SK-N-MC (cell line): ENCODE data around the gene KCNQ1OT1.

ENCODE experiments used
- DNase-seq: peaks from one replicate; pipeline ENCODE4 v3.0.0-alpha.2; 2011; ENCODE audit warnings: low read depth, low spot score
- H3K27ac ChIP-seq: fragments of 200-600 bp; sonication (generic); 2 replicates; pipeline ENCODE4 v1.5.1; 2016; ENCODE audit warnings: mixed run types
- H3K36me3 ChIP-seq: fragments of 200-600 bp; sonication (generic); 2 replicates; pipeline ENCODE4 v1.6.1; 2017; ENCODE audit warnings: antibody characterized with exemption, low read length, mixed read lengths; ENCODE audit not compliant: insufficient read depth
- H3K4me3 ChIP-seq: fragments of 200-600 bp; sonication (generic); 2 replicates; pipeline ENCODE4 v1.5.1; 2016
- H3K9ac ChIP-seq: fragments of 200-600 bp; sonication (generic); 2 replicates; pipeline ENCODE4 v1.8.0; 2017; ENCODE audit warnings: mixed run types, mixed read lengths; ENCODE audit not compliant: insufficient read length
- H3K9me3 ChIP-seq: fragments of 200-600 bp; sonication (generic); 2 replicates; pipeline ENCODE4 v1.6.1; 2017; ENCODE audit warnings: low read depth, mild to moderate bottlenecking, antibody characterized with exemption, low read length, moderate library complexity, mixed read lengths
- EZH2 ChIP-seq: fragments of 200-600 bp; sonication (generic); IDR thresholded peaks from one replicate; pipeline ENCODE4 v1.6.1; 2017; ENCODE audit warnings: antibody characterized with exemption
- FOXP2 ChIP-seq: optimal IDR thresholded peaks from 2 replicates; pipeline ENCODE3; 2011; ENCODE audit warnings: mild to moderate bottlenecking, moderate library complexity; ENCODE audit not compliant: insufficient read depth; ENCODE audit errors: extremely low read length, control extremely low read depth
- POLR2AphosphoS5 ChIP-seq: IDR thresholded peaks from 2 replicates; pipeline ENCODE4 v1.6.1; 2012; ENCODE audit warnings: mild to moderate bottlenecking, low read depth, low read length, borderline replicate concordance

The KCNQ1OT1 gene

GRCh38 chr11:2694995-2695939 is 4.5 kb downstream of the KCNQ1OT1 start:
- no peak for DNase-seq
- H3K36me3 ChIP-seq, result peaks cover 5% of the 10 kb centered on the region; the same call in 1 of the 2 replicates
- H3K9ac ChIP-seq, result no peak overlapping the region
- TF ChIP-seq EZH2 (no peak), POLR2AphosphoS5 (no peak), FOXP2 (no peak)
- H3K4me3 ChIP-seq, result no peak overlapping the region
- no peak overlapping the region for H3K27ac ChIP-seq
- H3K9me3 ChIP-seq, result no peaks in the 10 kb centered on the region

DNA sequence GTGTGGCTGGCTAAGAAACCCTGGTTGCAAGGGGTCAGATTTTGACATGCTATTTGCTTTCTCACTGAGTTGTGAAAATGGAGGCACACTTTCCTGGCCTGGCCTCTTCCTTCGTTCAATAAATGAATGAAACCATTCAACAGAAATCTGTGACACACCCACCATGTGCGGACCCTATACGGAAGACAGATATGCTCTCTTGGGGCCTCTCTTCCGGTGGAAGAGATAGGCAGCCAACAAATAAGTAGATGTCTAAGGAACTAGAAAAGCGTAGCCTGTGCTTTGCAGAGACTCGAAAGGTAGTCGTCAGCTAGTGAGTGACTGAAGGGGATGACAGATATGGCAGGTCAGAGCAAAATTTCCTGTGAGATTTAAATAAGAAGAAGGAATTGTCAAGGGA is 5.3 kb downstream of the KCNQ1OT1 start:
- Histone ChIP-seq H3K4me3 (no peak overlapping the region), H3K9me3 (no peaks in the 10 kb centered on the region), H3K9ac (no peak overlapping the region), H3K36me3 (peaks cover 5% of the 10 kb centered on the region; the same call in 1 of the 2 replicates), H3K27ac (no peak overlapping the region)
- TF ChIP-seq POLR2AphosphoS5, result no peak
- TF ChIP-seq EZH2, result no peak
- no peak for DNase-seq

- H3K27ac ChIP-seq, result no peak overlapping the region
- no peaks in the 10 kb centered on the region for H3K9me3 ChIP-seq
- H3K9ac ChIP-seq, result no peak overlapping the region
- DNase-seq, result no peak
- peaks cover 5% of the 10 kb centered on the region; the same call in 1 of the 2 replicates for H3K36me3 ChIP-seq
- no peak overlapping the region for H3K4me3 ChIP-seq
- TF ChIP-seq EZH2, result no peak
- no peak for TF ChIP-seq POLR2AphosphoS5
- TF ChIP-seq FOXP2, result no peak
Observed at GRCh38 chr11:2693271-2694261, 6.2 kb downstream of the KCNQ1OT1 start.

- H3K27ac ChIP-seq, result no peak overlapping the region
Observed at GRCh38 chr11:2691991-2692875, 7.6 kb downstream of the KCNQ1OT1 start.

DNA sequence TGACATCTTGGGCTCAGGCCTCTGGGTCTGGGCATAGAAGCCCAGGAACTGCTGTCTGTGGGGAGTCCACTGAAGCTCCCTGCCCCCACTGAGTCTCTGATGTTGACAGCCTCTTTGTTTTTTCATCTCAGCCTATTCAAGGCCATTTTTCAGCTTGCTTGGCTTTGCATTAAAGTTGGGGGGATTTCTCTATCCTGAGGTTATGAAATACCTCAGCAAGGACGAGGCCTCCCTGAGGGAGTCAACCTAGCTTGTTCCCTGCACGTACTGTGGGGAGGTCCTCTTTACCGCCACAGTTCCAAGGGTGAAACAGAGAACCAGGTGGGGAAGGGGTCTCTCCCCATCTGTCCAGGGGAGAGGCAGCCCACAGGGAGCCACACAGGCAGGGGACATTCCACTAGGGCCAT is 8.4 kb downstream of the KCNQ1OT1 start:
- Histone ChIP-seq H3K36me3 (no peaks in the 10 kb centered on the region; the same call in 1 of the 2 replicates), H3K9ac (no peak overlapping the region), H3K9me3 (no peaks in the 10 kb centered on the region), H3K27ac (no peak overlapping the region), H3K4me3 (no peak overlapping the region)
- TF ChIP-seq POLR2AphosphoS5 (no peak), EZH2 (no peak), FOXP2 (no peak)
- DNase-seq, result no peak

More at GRCh38 chr11:2691991-2692875, 7.6 kb downstream of the KCNQ1OT1 start:
- TF ChIP-seq FOXP2 (no peak), EZH2 (no peak), POLR2AphosphoS5 (no peak)
- H3K36me3 ChIP-seq, result peaks cover 5% of the 10 kb centered on the region; the same call in 1 of the 2 replicates
- no peak overlapping the region for H3K4me3 ChIP-seq
- DNase-seq, result no peak
- no peaks in the 10 kb centered on the region for H3K9me3 ChIP-seq
- no peak overlapping the region for H3K9ac ChIP-seq

DNA sequence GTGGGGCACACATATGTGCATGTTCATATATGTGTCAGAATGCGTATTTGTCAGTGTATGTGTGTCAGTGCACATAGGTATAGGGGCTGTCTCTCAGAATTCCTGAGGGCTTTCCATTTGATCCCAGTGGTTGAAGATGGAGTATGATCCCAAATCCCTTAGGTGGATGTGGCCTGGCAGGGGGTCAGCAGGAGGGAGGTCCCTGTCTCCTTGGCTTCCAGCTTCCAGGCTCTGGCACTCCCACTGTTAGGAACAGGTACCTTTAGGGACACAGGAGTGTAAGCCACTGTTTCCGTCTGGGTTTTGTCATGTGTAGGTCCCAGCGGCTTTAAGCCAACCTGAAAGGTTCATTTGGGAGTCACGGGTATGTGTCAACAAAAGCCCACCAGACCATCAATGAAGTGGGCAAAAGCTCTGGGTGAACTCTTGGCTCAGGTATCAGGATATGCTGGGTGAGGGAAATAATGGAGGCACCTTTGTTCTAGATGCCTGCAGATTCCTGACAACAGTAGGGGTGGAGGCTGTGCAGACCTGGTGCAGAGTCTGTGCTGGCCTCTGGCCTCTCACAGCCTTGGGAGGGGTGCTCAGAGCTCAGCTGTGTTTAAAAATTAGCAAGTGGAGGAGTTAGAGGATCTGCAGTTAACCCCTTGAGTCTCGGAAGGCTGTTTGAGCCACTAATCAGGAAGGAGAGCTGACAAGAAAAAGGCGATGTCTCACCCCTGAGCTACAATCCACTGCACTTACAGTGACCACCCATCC is 9.0 kb downstream of the KCNQ1OT1 start:
- Histone ChIP-seq H3K4me3 (no peak overlapping the region), H3K36me3 (no peaks in the 10 kb centered on the region; the same call in 1 of the 2 replicates), H3K9ac (no peak overlapping the region), H3K9me3 (no peaks in the 10 kb centered on the region), H3K27ac (no peak overlapping the region)
- TF ChIP-seq EZH2 (no peak), POLR2AphosphoS5 (no peak), FOXP2 (no peak)
- DNase-seq, result no peak
